HG03442 (cell line): ENCODE measurements around the gene SRBD1.

Experiments
- ATAC-seq: cut with Tn5 transposase; IDR thresholded peaks from one replicate; pipeline ENCODE4 v1.9.1; 2021; ENCODE audit warnings: mild to moderate bottlenecking, moderate library complexity; ENCODE audit not compliant: unreplicated experiment

SRBD1 gene

DNA sequence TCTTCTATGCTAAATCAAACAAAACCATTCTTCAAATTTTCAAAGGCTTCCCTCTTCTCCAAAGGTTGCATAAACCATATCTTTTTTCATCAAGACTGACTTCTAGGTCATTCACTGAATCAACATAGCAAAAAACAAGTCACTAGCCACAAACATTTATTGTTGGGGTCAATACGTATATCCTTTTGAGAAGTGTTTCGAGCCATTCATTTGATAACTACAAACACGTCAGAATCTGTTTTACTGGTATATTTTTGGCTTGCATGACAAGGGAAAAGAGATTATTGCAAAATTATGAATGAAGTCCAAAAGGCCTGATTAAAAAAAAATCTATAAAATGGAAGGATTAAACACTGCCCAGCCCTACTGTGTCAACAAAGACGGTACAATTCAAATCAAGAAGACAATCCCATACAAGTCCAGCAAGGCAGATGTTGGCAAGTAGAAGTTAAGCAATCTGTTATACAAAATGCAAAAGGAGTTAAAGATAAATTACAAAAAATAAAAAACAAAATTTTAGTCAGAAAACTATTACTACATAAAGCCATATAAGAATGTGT is 222.4 kb downstream of the SRBD1 start:
- no peak for ATAC-seq

DNA sequence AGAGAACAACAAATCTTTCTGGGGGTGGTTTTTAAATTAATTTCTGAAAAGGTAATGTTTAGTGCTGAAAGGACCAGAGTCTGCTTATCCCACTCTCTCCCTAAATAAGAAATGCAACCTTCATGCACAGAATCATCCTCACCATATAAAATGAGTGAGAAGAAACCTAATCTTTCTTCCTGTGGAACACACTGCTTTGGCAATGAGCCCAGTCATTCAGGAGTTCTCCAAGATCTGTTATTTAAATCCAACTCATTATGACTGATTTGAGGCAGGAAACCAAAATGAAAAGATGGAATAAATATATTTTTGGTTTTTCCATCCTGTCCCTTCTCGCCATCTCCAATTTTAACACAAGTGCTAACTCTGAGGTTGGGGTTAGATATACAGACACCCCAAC is 228.3 kb downstream of the SRBD1 start:
- no peak for ATAC-seq

DNA sequence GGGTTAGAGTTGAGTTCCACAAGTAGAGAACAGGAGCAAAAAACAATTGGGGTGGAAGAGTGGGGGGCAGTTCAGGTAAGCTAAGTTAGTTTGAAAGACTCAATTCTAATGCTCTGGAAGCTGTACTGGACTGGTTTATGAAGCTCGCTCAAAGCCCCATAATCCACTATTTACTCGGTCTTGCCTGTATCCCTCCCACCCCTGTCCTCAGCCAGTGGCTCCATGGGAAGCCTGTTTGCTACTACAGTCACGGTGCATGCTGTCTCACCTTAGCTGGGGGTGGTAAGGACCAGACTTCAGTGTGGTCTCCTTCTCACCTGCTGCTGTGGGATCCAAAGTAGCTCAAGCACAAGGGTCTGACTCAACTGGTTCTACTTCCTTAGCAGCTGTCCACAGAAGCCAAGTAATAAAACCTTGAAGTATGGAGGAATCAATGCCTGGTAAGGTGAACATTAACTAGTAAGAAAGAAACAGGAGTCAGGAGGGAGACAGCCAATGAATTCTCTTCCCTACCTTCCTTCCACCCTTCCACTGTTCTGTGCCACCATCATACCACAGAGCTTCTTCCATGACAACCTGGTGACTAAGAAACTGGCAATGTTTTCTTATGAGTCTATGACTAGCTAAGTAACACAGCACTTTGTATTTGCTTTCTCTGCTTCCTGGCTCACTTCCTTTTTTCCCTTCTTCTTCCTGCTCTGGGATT is 230.8 kb downstream of the SRBD1 start:
- no peak for ATAC-seq

DNA sequence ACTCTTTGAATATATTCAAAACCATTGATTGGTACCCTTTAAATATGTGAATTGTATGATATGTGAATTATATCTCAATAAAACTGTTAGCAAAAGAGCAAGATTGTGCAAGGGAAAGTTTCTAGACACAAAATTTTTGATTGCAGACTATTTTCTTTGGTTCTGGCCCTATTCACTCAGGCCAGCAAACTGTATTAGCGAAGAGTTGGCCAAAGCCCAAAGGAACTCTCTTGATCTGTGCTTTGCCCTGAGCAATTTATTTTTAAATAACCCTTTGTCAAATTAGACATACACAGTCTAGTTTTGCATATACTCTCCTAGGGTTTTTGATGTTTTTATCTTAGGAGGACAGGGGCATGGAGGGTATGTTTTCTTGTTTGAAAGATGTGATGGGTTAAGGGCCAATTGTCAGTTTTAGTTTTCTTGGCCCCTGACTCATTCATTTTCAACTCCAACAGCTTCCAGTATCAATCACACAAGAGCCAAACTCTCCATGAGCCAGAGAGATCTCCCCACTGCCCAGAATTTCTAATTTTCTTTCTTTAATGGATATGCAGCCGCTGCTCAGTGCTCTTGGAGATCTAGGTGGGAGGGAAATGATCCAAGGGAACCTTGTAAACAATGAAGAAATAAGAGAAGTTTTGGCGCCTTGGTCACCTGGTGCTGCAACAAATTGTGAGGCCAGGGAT is 231.5 kb downstream of the SRBD1 start:
- ATAC-seq: no peak

- ATAC-seq: no peak
These were observed 237.5 kb downstream of the SRBD1 start for GRCh38 chr2:45373534-45373933.

DNA sequence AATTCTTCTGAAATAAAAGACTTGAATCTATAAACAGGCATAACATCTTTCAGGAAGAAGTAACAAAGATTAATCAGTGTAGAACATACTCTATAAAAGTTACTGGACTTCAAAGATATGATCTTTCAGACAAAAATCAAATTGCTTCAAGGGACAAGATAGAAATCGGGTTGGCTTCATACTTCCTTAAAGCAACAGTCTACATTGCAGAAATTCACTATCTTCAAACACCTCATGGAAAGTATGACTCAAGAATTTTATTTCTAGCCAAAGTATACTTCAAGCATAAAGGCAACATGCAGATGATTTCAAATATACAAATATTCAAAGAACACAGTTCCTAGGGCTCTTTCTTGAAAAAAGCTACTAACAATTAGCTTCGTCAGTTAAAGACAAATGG is 240.7 kb downstream of the SRBD1 start:
- no peak for ATAC-seq

DNA sequence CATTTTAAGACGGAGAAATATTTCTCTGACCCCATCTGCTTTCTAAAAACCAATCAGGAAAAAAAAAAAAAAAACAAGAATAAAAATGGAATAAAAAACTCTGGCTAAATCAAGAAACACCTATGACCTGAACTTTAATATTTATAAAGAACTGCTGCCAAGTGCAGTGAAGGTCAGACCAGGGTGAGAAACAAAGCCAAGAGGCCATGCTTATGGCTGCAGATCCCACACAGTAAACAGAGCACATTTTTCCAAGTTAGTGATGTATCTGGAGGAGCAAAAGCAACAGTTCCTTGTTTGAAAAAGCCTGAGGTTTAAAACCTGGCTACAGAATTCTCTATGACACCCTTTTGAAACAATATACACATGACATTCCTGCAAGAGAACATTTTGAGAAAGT is 242.3 kb downstream of the SRBD1 start:
- ATAC-seq: no peak

- ATAC-seq: no peak
These were observed 249.4 kb downstream of the SRBD1 start for GRCh38 chr2:45361666-45362065.

DNA sequence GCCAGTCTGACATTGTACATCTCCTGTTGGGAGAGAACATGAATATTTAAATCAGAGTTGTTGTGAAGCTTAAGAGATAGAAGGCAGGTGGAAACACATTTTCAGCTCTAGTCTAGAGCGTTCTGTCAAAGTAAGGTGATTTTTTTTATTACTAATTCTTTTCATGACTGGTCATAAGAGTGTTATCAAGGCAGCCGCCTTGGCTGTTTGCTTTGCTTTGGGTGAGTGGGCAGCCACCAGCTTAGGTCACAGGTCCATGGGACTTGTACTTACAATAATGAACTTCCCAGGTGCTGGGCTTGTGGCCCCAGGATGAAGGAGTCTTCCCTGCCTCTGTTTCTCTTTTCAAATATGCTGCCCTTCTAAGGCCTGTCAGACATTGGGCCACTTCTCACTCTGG is 256.3 kb downstream of the SRBD1 start:
- ATAC-seq: no peak

DNA sequence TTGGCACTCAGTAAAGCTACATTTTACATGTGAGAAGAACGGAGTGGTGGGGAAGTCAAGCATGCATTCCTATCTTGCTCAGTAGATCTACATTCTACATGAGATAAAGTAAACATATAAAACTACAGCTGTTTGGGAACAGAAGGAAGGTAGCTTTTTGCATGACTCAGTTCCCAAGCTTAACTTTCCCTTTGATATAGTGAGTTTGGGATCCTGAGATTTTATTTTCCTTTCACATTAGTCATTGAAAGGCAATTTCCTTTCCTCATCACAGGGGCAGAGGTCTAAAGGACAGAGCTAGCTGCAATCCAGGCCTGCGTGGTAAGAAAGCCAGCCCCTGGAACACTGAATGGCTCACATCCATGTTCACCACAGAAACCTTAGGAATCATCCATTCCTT is 257.2 kb downstream of the SRBD1 start:
- ATAC-seq: no peak

GRCh38 chr2:45352506-45352905 is 258.6 kb downstream of the SRBD1 start:
- no peak for ATAC-seq

- no peak for ATAC-seq
These were observed 265.5 kb downstream of the SRBD1 start for GRCh38 chr2:45345331-45346234.

GRCh38 chr2:45344502-45344901 is 266.6 kb downstream of the SRBD1 start:
- no peak for ATAC-seq

DNA sequence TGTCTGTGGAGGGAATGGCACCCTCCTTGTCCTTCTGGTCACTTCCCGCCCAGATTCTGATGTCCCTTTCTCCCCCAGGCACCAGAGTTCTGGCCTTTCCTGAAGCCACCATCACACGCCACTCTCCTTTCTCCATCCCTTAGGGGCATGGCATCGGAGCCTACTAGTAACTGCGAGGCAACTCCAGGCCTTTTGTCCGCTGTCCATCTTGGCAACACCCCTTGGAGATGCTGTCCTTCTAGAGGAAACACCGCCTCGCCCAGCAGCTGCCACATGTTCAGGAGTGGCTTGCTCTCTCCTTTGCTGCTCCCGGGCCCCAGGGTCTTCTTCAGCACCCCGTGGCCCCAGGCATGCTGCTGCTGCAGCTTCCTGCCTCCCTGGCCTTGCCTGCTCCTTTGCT is 267.0 kb downstream of the SRBD1 start:
- ATAC-seq: no peak

DNA sequence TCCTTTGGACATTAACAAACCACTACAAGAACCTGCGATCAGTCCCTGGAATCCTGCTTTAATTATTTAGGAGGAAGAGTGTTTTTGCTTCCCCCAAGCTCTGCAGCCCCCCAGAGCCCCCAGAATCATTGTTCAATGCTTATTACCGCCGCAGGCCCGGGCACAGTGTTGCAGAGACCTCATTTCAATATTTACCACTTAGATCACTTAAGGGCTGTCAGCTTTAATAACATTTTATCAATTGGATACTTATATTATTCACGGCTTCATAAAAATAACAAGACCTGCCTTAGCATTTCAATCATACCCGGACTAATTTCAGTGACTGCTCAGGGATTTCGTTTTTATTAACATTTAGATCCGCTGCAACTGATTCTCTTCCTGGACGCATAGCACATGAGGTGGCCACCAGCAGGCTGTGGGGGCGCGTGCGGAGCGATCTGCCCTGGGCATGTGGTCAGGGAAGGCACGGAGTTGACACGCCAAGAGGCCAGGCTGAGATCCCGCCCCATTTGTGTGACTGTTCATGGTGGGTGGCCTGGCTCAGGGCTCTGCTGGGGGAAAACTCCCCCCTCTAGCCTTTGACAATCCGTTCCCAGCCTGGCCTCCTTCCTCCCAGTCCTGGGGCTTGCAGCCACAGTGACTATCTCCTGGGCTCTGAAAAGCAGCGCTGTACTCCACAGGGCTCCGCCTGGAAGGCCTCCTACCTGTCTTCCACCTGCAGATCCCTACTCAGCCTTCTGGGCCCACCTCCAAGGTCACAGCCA is 267.6 kb downstream of the SRBD1 start:
- ATAC-seq: no peak

DNA sequence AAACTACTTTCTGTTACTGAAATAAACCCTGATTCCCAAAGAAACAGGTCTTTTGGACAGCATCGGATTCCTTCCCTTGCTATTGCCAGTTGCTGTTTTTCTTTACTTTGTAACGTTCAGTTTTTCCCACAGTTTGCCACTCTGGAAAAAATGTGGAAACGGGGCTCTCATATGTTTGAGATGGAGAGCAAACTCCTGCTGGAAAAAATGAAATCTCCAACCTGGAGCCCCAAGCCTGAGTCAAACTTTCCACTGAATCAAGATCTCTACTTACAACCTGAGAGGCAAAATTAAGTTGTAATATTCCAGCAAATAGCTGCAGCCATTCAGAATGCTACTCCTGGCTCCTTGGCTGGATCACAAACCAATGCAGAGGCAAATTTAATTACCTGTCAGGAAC is 270.7 kb downstream of the SRBD1 start:
- ATAC-seq: no peak

- ATAC-seq: no peak
These were observed 271.8 kb downstream of the SRBD1 start for GRCh38 chr2:45339253-45339652.
